Right lobe of liver (tissue), 4 donors: ENCODE data around the gene C2.
"Not testable (repeated sequence)": the region's sequence is repeated elsewhere in the genome, so short reads cannot be mapped to it uniquely, and the experiment has no call there.

Experiments used
- CTCF ChIP-seq, 4 donors: fragments of 200-600 bp in 3 of 4; fragments of 450-650 bp in 1 of 4; IDR thresholded peaks; one replicate each; pipeline versions ENCODE4 v1.5.1 to v1.8.0; 2016 to 2022; ENCODE audit warnings: antibody characterized with exemption in 4 of 4, mild to moderate bottlenecking in 2 of 4
- POLR2A ChIP-seq: fragments of 450-650 bp; IDR thresholded peaks from one replicate; pipeline ENCODE4 v1.6.1; 2017; ENCODE audit warnings: antibody characterized with exemption, mild to moderate bottlenecking
- donor health status: DM: no; HTN: no; CAD: no.
- donor health status: DM: no; HTN: no; CAD: no.
- donor health status: DM: no; HTN: yes; CAD: no.

- not testable (repeated sequence) for TF ChIP-seq POLR2A; CTCF (IDR thresholded peaks at IDR 0.05)
Measured at GRCh38 chr6:31932137-31932536, 4.6 kb downstream of the C2 start.
